ENCODE results near the gene PIWIL1.

DNA sequence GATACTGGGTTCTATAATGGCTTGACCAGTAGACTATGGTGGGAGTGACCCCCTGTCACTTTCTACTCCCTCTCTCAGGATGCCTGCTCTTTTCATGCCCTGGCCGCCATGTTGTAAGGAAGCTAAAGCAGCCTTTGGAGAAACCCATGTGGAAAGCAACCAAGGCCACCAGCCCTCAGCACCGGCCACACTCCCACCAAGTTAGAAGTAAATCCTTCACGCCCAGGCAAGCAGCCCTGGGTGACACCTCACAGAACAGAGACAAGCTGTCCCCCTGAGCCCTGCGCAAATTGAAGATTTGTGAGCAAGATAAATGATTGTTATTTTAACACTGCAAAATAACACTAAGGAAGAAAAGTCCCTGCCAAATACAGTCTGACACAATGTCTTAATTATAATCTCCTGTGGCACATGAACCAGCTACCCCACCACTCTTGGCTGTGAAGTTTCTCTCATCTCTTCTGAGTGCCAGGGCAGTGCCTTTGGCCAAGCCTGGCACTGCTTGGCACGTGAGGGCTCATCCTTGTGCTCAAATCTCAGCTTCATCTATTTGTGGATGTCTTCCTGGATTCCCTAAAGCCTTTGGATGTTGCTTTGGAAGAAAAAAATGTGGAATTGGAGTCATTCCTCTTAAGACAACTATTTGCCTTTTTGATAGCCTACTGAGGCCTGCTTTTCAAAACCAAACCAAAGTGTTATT, 39.2 kb upstream of the PIWIL1 start:
- TF ChIP-seq, protein P1, sequence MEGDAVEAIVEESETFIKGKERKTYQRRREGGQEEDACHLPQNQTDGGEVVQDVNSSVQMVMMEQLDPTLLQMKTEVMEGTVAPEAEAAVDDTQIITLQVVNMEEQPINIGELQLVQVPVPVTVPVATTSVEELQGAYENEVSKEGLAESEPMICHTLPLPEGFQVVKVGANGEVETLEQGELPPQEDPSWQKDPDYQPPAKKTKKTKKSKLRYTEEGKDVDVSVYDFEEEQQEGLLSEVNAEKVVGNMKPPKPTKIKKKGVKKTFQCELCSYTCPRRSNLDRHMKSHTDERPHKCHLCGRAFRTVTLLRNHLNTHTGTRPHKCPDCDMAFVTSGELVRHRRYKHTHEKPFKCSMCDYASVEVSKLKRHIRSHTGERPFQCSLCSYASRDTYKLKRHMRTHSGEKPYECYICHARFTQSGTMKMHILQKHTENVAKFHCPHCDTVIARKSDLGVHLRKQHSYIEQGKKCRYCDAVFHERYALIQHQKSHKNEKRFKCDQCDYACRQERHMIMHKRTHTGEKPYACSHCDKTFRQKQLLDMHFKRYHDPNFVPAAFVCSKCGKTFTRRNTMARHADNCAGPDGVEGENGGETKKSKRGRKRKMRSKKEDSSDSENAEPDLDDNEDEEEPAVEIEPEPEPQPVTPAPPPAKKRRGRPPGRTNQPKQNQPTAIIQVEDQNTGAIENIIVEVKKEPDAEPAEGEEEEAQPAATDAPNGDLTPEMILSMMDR (IDR thresholded peaks at IDR 0.05), result no peak
- no peak for TF ChIP-seq POLR2A (IDR thresholded peaks at IDR 0.05)
